NAMALWA (cell line): ENCODE data around the gene ZMYND8.
"Not testable (repeated sequence)": the region's sequence is repeated elsewhere in the genome, so short reads cannot be mapped to it uniquely, and the experiment has no call there.

Experiments
- DNase-seq: peaks from one replicate; pipeline ENCODE4 v3.0.0-alpha.2; 2015; ENCODE audit warnings: low spot score

ZMYND8 gene

DNA sequence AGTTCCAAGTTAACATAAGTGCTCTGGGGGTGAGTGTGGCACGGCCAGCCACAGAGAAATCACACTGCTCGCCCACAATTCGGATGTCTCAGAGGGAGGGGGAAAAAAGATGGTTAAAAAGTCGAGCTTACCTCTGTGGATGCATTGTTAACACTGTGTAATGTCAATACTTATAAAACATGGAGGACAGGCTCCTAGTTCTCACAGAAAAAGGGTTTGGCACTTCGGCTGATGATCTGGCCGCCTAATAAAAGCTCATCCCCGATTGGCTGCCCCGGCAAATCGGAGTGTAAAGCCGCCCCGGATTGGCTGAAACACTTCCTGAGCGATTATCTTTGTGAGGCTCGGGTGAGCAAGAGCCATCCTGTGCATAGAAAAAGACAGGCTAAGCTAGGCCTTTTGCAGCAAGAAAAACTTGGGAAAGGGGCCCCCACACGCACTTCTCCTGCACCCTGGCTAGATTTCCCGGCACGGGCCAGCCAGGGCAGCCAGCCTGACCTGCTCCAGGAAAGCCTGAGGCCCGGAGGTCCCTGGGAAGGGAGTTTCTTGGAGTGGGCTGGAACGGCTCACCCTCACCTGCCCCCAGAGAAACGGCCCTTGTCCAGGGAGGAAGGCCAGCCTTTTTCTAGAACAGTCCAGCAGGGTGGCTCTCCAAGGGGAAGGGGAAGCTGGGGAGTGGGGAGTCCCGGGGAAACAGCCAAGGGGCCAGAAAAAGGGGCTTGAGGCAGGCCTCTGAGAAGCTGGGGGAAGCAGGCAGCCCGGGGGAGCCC lies at the start of gene ZMYND8:
ZMYND8 (minus strand) TSS at position 174 of the 770 bp plus-strand sequence; CDS start at position 145, 29 bp downstream.
- peak; percentile 97 for DNase-seq

DNA sequence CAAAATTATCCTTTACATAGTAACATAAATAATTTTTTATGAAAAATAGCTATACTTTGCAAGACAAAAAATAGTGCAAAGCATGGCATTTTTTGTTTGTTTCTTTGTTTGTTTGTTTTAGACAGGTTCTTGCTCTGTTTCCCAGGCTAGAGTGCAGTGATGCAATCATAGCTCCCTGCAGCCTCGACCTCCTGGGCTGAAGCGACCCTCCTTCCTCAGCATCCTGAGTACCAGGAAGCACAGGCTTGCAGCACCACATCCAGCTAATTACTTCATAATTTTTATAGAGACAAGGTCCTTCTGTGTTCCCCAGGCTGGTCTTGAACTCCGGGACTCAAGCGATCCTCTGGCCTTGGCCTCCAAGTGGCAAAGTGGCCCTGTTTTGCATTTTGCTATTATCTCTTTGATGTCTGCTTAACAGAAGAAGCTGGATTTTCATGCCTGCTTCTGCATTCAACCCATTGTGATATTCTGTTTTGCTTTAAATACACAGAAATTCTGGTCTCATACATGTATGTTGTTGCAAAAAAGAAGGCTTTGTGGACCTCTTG lies 49.4 kb upstream of the ZMYND8 start:
- no peak for DNase-seq

DNA sequence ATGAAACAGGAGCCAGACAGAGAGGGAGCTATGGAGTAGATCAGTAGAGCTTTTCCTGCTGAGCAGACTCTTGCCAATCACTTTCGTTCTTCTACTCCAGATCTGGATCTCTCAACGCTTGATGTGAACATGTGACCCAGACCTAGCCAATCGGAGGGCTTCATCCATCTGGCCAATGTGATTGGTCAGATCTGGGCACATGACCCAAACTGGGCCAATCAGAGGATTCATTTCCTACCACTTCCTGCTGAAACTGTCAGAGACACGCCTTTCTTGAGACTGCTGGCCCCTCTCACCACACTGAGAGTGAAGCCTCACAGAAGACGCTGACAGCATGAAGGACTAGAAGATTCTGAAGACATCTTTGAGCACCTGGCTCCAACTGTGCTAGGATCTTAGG lies 44.2 kb upstream of the ZMYND8 start:
- DNase-seq = peak; percentile 98

DNA sequence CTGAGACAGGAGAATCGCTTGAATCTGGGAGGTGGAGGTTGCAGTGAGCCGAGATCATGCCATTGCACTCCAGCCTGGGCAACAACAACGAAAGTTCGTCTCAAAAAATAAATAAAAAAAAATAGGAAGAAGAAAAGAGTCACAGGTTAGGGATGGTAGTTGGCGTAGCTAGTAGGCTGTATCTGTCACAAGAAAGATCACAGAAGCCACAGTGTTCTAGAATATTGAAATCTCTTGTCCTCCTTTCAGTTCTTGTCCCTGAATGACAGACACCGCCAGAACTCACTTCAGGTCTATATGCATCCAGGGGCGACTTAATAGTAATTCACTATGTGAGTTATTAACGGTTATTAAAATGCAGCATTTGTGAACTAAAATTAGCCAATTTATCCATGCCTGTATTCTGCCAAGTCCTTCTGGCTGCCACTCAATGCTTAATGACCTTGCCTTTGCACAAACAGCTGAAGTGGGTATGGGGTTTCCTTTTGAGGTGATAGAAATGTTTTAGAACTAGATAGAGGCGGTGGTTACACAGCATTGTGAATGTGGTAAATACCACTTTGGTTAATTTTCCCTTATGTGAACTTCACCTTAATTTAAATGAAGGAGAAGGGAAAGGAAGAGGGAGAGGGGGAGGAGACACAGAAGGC lies 41.3 kb upstream of the ZMYND8 start:
- no peak for DNase-seq

DNA sequence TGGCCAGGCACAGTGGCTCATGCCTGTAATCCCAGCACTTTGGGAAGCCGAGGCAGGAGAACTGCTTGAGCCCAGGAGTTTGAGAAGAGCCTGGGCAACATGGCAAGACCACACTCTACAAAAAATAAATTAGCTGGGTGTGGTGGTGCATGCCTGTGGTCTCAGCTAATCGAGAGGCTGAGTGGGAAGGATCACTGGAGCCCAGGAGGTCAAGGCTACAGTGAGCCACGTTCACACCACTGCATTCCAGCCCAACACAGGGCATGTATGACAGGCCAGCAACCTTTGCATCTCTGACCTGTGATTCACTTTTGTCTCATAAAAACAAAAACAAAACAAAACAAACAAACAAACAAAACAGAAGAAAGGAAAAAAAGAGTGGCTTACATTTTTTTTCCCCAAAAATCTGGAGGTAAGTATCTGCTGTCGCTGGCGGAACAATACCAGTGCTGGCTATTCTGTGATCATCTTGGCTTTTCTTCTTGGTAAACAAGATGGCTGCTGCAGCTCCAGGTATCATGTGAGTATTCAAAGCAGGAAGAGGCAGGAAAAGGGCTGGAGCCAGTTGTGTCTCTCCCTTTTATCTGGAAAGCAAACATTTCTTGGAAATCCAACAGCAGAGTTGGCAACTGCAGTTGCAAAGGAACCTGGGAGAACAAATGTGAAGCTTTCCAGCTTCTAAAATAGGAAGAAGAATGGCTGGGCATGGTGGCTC lies 40.4 kb upstream of the ZMYND8 start:
- DNase-seq = no peak

DNA sequence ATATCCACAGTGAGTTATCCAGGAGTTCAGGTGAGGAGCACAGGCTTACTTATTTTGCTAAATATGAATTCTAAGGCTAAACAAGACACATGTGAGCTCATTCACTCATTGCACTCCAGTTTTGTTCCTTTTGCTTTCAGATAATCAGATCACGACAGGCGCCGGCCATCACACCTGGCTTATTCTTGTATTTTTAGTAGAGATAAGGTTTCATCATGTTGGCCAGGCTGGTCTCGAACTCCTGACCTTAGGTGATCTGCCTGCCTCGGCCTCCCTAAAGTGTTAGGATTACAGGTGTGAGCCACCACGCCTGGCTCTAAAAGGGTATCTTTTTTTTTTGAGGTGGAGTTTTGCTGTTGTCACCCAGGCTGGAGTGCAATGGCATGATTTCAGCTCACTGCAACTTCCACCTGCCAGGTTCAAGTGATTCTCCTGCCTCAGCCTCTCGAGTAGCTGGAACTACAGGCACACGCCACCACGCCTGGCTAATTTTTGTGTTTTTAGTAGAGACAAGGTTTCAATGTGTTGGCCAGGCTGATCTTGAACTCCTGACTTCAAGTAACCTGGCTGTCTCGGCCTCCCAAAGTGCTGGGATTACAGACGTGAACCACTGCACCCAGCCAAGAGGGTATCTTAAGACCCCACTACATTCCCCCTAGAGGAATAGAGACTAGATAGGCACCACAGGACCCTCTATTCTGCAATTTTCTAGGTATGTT lies 37.5 kb upstream of the ZMYND8 start:
- DNase-seq = not testable (repeated sequence)

DNA sequence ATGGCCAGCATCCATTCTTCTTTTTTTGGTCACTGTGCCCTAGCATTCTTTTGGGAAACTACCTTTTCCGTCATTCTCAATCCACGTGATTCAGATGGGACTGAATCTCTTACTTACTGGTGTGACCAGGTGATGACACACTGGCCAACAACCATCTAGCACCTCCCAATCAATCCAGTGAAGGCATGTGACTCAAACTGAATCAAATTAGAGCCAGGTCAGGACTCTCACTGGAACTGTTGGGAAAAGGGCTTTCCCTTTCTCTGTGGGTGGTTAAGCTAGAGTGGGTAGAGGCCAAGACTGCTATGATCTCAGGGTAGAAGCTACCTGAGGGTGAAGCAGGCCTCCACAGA lies 36.2 kb upstream of the ZMYND8 start:
- DNase-seq = no peak

DNA sequence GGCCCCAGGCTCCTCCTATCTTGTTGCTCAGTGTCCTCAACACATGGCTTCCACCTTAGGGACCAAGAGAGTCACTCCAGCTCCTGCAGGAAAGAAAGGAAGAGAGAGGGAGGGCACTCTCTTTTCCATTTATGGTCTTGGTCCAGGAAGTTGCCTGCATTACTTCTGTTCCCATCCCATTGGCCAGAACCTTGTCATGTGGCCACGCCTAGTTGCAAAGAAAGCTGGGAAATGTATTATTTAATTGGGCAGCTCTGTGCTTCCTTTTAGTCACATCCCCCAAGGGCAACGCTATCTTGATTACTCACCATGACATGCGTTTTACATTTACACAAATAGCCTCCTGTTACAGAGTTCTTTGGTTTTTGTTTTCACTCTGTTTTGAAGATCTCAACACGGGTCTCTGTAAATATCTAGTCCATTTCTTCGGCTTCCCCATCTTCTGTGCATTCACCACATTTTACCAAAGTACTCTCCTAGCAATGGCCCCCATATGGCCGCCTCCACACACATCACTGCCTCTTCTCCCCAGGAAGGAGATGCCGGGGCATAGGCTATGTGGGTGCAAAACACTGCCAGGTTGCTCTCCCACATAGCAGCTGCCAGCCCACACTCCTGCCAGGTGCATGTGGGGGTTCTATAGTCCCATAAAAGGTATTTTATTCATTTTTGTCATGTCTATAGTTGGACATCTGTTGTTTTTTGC lies 35.7 kb upstream of the ZMYND8 start:
- DNase-seq = peak; percentile 95

DNA sequence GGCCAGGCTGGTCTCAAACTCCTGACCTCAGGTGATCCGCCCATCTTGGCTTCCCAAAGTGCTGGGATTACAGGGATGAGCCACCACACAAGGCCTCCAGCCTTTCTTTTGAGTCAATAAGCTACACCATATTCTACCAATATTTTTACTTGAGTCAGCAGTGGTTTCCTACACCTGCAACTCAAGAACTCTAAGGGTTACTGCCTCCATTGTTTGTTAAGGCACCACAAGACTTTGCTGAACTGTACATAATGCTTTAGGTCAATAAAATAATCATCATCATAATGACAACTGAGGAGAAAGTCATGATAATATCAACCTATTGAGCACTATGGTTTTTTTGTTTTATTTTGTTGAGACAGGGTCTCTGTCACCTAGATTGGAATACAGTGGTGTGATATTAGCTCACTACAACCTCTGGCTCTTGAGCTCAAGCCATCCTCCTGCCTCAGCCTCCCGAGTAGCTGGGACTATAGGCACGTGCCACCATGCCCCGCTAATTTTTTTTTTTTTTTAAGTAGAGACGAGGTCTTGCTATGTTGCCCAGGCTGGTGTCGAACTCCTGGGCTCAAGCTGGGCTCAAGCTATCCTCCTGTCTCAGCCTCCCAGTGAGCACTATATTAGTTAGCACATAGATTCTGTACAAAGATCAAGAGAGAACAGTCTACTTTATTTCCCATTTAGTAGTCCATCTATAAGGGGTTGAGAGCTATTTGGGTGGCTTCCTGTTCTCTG lies 34.9 kb upstream of the ZMYND8 start:
- DNase-seq = no peak

DNA sequence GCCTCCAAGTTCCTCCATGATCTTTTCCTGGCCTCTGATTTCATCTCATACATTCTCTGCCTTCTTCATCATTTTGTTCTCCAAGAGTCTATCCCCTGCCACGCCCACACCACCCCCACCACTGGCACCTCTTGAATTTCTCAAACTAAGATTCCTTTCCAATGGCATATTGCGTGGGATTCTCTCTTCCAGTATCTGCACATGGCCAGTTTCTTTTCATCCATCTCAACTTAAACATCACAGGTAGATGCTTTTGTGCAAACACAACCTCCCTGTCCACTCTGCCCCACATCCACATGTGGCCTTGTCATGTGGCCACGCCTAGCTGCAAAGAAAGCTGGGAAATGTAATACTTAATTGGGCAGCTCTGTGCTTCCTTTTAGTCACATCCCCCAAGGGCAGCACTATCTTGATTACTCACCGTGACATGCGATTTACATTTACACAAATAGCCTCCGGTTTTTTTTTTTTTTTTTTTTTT lies 33.4 kb upstream of the ZMYND8 start:
- DNase-seq = peak; percentile 95

DNA sequence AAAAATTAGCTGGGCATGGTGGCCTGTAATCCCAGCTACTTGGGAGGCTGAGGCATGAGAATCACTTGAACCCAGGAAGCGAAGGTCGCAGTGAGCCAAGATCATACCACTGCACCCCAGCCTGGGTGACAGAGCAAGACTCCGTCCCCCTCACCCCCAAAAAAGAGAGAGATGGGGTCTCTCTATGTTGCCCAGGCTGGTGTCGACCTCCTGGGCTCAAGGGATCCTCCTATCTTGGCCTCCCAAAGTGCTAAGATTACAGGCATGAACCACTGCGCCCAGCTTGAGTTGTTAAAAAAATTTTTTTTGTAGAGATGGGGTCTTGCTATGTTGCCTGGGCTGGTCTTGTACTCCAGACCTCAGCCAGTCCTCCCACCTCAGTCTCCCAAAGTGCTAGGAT lies 29.5 kb upstream of the ZMYND8 start:
- not testable (repeated sequence) for DNase-seq

DNA sequence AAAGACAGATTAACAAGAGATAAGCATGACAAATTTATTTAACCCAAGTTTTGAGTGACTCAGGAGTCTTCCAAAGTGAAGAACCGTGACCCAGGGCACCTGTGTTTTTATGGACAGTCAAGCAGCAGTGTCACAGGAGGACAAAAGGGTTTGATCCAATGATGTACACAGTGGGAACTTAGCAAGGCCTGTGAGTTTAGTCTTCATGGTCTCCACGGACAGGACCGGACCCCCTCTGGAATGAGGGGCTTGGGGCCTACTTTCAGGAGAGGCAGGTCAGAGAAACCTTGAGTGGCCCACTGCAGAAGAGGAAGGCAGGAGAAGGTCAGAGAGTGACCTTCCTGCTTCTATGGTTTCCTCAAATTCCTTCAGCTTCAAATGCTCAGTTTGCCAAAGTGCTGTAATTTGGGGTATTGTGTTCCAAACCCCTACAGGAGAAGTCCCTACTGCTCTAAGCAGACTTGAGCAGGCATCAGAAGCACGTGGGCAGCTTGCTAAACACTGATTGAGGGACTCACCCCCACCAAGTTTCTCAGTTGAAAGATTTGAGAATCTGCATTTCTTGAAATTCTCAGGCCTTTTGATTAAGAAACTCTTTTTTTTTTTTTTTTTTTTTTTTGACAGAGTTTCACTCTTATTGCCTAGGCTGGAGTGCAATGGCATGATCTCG lies 26.4 kb upstream of the ZMYND8 start:
- no peak for DNase-seq

DNA sequence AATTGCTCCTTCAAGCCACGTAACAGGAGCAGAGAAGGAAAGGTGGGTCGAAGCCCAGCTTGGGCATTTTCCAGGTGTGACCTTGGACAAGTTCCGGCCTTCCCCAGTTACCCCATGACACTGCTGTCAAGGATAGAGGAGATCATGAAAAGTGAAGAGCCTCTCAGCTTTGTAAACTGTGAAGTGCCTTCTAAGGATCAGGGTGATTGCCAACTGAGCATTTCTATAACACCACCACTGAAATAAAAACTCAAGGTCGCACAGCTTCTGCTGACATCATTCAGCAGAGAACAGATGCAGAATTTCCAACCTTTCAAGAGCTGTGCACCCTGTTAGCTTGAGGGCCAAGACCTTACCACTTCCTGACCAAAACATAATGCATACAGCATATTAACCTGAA lies 24.0 kb upstream of the ZMYND8 start:
- DNase-seq = no peak

DNA sequence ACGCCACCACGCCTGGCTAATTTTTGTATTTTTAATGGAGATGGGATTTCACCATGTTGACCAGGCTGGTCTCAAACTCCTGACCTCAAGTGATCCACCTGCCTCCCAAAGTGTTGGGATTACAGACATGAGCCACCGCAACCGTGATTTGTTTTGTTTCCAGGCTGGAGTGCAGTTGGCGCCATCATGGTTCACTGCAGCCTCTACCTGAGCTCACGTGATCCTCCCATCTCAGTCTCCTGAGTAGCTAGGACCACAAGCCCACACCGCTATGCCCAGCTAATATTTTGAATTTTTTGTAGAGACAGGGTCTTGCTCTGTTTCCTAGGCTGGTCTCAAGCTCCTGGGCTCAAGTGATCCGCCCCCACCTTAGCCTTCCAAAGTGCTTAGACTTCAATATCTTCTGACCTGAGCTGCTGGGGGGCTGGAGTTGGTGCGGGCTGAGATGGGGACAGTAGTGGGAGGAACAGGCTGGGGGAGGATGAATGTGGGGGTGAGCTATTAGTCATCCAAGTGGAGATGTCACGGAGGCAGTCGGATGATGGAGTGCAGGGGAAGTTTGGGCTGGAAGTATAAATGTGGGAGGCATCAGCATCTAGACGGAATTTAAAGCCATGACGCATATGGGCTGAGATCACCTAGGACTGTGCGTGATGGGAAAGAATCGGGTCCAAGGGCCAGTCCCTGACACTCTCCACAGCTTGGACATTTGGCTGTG lies 23.1 kb upstream of the ZMYND8 start:
- no peak for DNase-seq

DNA sequence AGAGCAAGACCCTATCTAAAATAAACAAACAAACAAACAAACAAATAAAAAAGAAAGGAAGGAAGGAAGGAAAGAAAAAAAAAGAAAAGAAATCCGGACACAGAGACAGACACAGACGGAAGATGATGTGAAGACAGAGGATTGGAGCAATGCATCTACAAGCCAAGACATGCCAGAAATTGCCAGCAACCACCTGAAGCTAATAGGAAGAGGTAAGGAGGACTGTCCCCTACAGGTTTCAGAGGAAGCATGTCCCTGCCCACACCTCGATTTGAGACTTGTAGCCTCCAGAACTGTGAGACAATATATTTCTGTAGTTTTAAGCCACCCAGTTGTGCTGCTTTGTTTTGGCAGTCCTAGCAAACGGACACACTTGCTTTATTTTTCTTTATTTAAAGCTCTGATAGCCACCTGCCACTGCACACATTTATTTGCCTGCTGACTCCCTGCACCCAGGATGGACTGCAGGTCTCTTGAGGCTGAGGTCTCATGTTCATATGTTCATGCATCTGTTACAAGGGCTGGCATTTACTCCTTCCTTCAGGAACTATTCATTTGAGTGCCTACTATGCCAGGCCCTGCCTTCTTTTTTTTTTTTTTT lies 20.7 kb upstream of the ZMYND8 start:
- DNase-seq = no peak

DNA sequence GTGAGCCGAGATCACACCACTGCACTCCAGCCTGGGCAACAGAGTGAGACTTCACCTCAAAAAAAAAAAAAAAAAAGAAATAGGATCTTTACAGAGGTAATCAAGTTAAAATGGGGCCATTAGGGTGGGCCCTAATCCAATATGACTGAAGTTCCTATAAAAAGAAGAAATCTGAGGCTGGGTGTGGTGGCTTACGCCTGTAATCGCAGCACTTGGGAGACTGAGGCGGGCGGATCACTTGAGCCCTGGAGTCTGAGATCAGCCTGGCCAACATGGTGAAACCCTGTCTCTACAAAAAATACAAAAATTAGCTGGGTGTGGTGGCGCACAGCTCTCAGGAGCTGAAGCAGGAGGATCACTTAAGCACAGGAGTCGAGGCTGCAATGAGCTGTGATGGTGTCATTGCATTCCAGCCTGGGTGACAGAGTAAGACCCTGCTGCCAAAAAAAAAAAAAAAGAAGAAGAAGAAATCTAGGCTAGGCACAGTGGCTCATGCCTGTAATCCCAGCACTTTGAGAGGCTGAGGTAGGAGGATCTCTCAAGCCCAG lies 19.7 kb upstream of the ZMYND8 start:
- not testable (repeated sequence) for DNase-seq

DNA sequence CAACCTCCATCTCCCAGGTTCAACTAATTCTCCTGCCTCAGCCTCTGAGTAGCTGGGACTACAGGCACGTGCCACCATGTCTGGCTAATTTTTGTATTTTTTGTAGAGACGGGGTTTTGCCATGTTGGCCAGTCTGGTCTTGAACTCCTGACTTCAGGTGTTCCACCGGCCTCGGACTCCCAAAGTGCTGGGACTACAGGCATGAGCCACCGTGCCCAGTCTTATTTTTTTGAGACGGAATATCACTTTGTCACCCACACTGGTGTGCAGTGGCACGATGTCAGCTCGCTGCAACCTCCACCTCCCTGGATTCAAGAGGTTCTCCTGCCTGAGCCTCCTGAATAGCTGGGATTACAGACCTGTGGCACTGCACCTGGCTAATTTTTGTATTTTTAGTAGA lies 17.6 kb upstream of the ZMYND8 start:
- DNase-seq = not testable (repeated sequence)

DNA sequence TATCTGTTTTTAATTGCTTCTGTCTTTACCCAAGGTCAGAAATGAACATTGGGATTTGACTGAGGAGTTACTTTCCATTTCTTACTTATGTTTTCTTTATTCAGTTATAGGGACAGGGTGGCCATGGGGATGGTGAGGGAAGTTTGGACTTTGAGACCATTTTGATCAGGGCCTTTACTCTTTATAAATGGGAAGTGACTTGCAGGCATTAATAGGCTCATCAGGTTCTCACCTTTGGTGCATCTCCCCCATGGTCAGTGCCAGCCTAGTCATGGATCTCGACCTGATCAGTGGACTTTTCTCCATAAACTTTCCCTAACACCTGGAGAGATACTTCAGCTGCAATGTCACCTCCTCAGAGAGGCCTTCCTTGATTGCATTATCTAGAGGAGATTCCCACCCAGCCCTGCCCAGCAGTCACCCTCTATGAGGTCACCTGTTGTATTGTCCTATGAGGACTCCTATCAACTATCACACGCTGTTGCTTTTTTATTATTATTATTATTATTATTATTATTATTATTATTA lies 16.8 kb upstream of the ZMYND8 start:
- DNase-seq = no peak
